Activated T-helper 1 cell treated with anti-CD3 and anti-CD28 coated beads, Interleukin-12 subunit alpha, Interleukin-12 subunit beta, Interleukin-2, Interleukin-4 antibody, amounts not matched to agents 30 ng/mL and 10 ng/mL and 1 ng/mL, durations not matched to agents 14 hours and 24 hours and 36 hours (primary cell): ENCODE results near the gene HDAC4. TPM values are rescaled to one million over a fixed set of nuclear protein-coding genes. Genes with fewer than 3 reads are reported as not detected.
A peak's percentile ranks its signal among the peaks of the same experiment; 100 is the strongest.

Experiments
- DNase-seq: peaks from one replicate; pipeline ENCODE4 v3.0.0; 2021; ENCODE audit warnings: low spot score
- H3K27ac Mint-ChIP-seq: one replicate; pipeline ENCODE4 v1.8.0; 2021; ENCODE audit warnings: mild to moderate bottlenecking, mixed read lengths
- H3K27me3 Mint-ChIP-seq: one replicate; pipeline ENCODE4 v1.8.0; 2022; ENCODE audit warnings: mild to moderate bottlenecking, moderate library complexity, mixed read lengths; ENCODE audit not compliant: insufficient read depth
- H3K36me3 Mint-ChIP-seq: one replicate; pipeline ENCODE4 v1.8.0; 2021; ENCODE audit warnings: low read depth, mixed read lengths
- H3K4me1 Mint-ChIP-seq: one replicate; pipeline ENCODE4 v1.8.0; 2021; ENCODE audit warnings: low read depth, mixed read lengths
- H3K4me3 Mint-ChIP-seq: one replicate; pipeline ENCODE4 v1.8.0; 2021; ENCODE audit warnings: mild to moderate bottlenecking, moderate library complexity, mixed read lengths
- H3K9me3 Mint-ChIP-seq: one replicate; pipeline ENCODE4 v1.8.0; 2021; ENCODE audit warnings: mixed read lengths
- intact Hi-C: fragments of 100-400 bp; cut with micrococcal nuclease; formaldehyde crosslinking; loops from one replicate; pipeline ENCODE4 v1.15.1; 2024
- total RNA-seq: library from RNA; stranded (reverse); gene quantifications from 2 replicates; pipeline ENCODE4 v1.2.3, GENCODE V29; 2022

HDAC4 gene
- total RNA-seq, 1 donor from 2014 or later = 41.3 TPM

GRCh38 chr2:239101071-239101470 lies 299.7 kb downstream of the HDAC4 start:
- Mint-ChIP-seq H3K4me1 (no peaks in the 10 kb centered on the region), H3K9me3 (no peaks in the 10 kb centered on the region), H3K36me3 (peaks cover 15% of the 10 kb centered on the region), H3K27ac (no peak overlapping the region), H3K4me3 (no peak overlapping the region), H3K27me3 (no peaks in the 10 kb centered on the region)
- intact Hi-C loops = no loop called here
- DNase-seq = no peak

GRCh38 chr2:239099474-239099873 lies 301.3 kb downstream of the HDAC4 start:
- intact Hi-C loops = no loop called here
- Mint-ChIP-seq H3K27me3 (no peaks in the 10 kb centered on the region), H3K36me3 (peaks cover 12% of the 10 kb centered on the region), H3K9me3 (no peaks in the 10 kb centered on the region), H3K27ac (no peak overlapping the region), H3K4me1 (no peaks in the 10 kb centered on the region), H3K4me3 (no peak overlapping the region)
- no peak for DNase-seq

GRCh38 chr2:239098288-239098970 lies 302.4 kb downstream of the HDAC4 start:
- Mint-ChIP-seq H3K4me3 (no peak overlapping the region), H3K9me3 (no peaks in the 10 kb centered on the region), H3K4me1 (no peaks in the 10 kb centered on the region), H3K36me3 (peaks cover 11% of the 10 kb centered on the region), H3K27me3 (no peaks in the 10 kb centered on the region), H3K27ac (no peak overlapping the region)
- intact Hi-C loops = no loop called here
- no peak for DNase-seq

- no peaks in the 10 kb centered on the region for H3K27me3 Mint-ChIP-seq
- no peak overlapping the region for H3K4me3 Mint-ChIP-seq
- no peaks in the 10 kb centered on the region for H3K9me3 Mint-ChIP-seq
- peaks cover 10% of the 10 kb centered on the region for H3K36me3 Mint-ChIP-seq
- H3K4me1 Mint-ChIP-seq = no peaks in the 10 kb centered on the region
- intact Hi-C loops = no loop called here
- H3K27ac Mint-ChIP-seq = no peak overlapping the region
- no peak for DNase-seq
Measured at GRCh38 chr2:239097428-239097696, 303.5 kb downstream of the HDAC4 start.

- intact Hi-C loops = no loop called here
- no peak for DNase-seq
- Mint-ChIP-seq H3K4me3 (no peak overlapping the region), H3K9me3 (no peaks in the 10 kb centered on the region), H3K4me1 (no peaks in the 10 kb centered on the region), H3K27me3 (no peaks in the 10 kb centered on the region), H3K27ac (peak overlapping the region; percentile 55), H3K36me3 (peaks cover 9% of the 10 kb centered on the region)
Measured at GRCh38 chr2:239096676-239097427, 304.0 kb downstream of the HDAC4 start.

GRCh38 chr2:239095460-239096081 lies 305.2 kb downstream of the HDAC4 start:
- no peaks in the 10 kb centered on the region for H3K9me3 Mint-ChIP-seq
- H3K27ac Mint-ChIP-seq = no peak overlapping the region
- no peak for DNase-seq
- peaks cover 9% of the 10 kb centered on the region for H3K36me3 Mint-ChIP-seq
- H3K4me3 Mint-ChIP-seq = no peak overlapping the region
- H3K4me1 Mint-ChIP-seq = no peaks in the 10 kb centered on the region
- H3K27me3 Mint-ChIP-seq = no peaks in the 10 kb centered on the region
- intact Hi-C loops = no loop called here

GRCh38 chr2:239094867-239095266 lies 306.0 kb downstream of the HDAC4 start:
- Mint-ChIP-seq H3K36me3 (peaks cover 9% of the 10 kb centered on the region), H3K27me3 (no peaks in the 10 kb centered on the region), H3K27ac (no peak overlapping the region), H3K4me1 (no peaks in the 10 kb centered on the region), H3K9me3 (no peaks in the 10 kb centered on the region), H3K4me3 (no peak overlapping the region)
- intact Hi-C loops = no loop called here
- DNase-seq = no peak

GRCh38 chr2:239093952-239094351 lies 306.9 kb downstream of the HDAC4 start:
- Mint-ChIP-seq H3K27me3 (no peaks in the 10 kb centered on the region), H3K27ac (no peak overlapping the region), H3K36me3 (peaks cover 5% of the 10 kb centered on the region), H3K4me1 (no peaks in the 10 kb centered on the region), H3K4me3 (no peak overlapping the region), H3K9me3 (no peaks in the 10 kb centered on the region)
- DNase-seq = no peak
- intact Hi-C loops = no loop called here

- peaks cover 6% of the 10 kb centered on the region for H3K36me3 Mint-ChIP-seq
- H3K4me3 Mint-ChIP-seq = no peak overlapping the region
- H3K27ac Mint-ChIP-seq = no peak overlapping the region
- H3K9me3 Mint-ChIP-seq = no peaks in the 10 kb centered on the region
- no peaks in the 10 kb centered on the region for H3K27me3 Mint-ChIP-seq
- H3K4me1 Mint-ChIP-seq = no peaks in the 10 kb centered on the region
- intact Hi-C loops = no loop called here
- no peak for DNase-seq
Measured at GRCh38 chr2:239093542-239093941, 307.3 kb downstream of the HDAC4 start.

GRCh38 chr2:239092571-239093294 lies 308.1 kb downstream of the HDAC4 start:
- peaks cover 5% of the 10 kb centered on the region for H3K36me3 Mint-ChIP-seq
- no peak overlapping the region for H3K27ac Mint-ChIP-seq
- H3K9me3 Mint-ChIP-seq = no peaks in the 10 kb centered on the region
- no peaks in the 10 kb centered on the region for H3K4me1 Mint-ChIP-seq
- no peak overlapping the region for H3K4me3 Mint-ChIP-seq
- intact Hi-C loops = no loop called here
- DNase-seq = no peak
- H3K27me3 Mint-ChIP-seq = no peaks in the 10 kb centered on the region

GRCh38 chr2:239089884-239090283 lies 310.9 kb downstream of the HDAC4 start:
- no peak overlapping the region for H3K27ac Mint-ChIP-seq
- intact Hi-C loops = no loop called here
- no peaks in the 10 kb centered on the region for H3K27me3 Mint-ChIP-seq
- no peaks in the 10 kb centered on the region for H3K9me3 Mint-ChIP-seq
- no peaks in the 10 kb centered on the region for H3K4me1 Mint-ChIP-seq
- no peak overlapping the region for H3K4me3 Mint-ChIP-seq
- DNase-seq = no peak
- peaks cover 8% of the 10 kb centered on the region for H3K36me3 Mint-ChIP-seq

GRCh38 chr2:239087046-239087710 lies 313.6 kb downstream of the HDAC4 start:
- H3K9me3 Mint-ChIP-seq = no peaks in the 10 kb centered on the region
- H3K4me1 Mint-ChIP-seq = no peaks in the 10 kb centered on the region
- no peak overlapping the region for H3K27ac Mint-ChIP-seq
- no peak overlapping the region for H3K4me3 Mint-ChIP-seq
- intact Hi-C loops = no loop called here
- H3K36me3 Mint-ChIP-seq = peaks cover 9% of the 10 kb centered on the region
- H3K27me3 Mint-ChIP-seq = no peaks in the 10 kb centered on the region
- DNase-seq = no peak
